ENCODE results near the gene GAS7.

Gene GAS7

DNA sequence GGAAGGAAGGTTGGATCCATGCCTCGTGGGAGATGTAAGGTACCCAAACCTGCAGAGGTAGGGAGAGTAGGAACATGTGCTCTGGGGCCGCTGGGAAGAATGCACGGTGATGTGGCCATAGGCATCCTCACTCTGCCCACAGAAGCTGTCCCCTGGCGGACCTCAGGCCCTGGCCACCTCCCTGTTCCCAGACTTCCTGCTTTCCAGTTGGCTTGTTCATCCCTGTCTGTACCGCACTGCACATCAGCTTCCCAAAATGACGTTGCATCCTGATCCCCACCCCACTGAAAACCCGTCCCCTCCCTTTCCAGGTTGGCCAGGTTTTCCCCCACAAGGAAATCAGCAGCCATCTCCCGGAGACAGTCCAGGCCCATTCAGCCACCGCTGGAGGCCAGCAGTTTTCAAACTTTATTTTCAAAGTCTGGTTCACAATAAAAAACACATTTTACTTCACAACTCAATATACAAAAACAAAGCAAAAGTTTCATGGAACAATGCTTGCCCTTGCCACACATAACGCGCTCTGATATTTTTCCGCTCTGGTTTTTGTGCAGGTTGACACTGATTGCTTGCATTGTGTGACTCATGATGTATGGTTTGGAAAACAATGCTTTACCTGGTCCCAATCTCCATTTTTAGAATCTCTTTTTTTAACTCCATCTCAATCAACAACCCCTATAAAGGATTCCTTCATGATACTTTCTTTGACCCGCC, 143.0 kb downstream of the GAS7 start:
- DNase-seq (ENCODE audit: low read depth): no peak
- no peak overlapping the region for H3K4me3 ChIP-seq (ENCODE audit: control insufficient read depth, low read depth, low read length)
- TF ChIP-seq, protein P1, sequence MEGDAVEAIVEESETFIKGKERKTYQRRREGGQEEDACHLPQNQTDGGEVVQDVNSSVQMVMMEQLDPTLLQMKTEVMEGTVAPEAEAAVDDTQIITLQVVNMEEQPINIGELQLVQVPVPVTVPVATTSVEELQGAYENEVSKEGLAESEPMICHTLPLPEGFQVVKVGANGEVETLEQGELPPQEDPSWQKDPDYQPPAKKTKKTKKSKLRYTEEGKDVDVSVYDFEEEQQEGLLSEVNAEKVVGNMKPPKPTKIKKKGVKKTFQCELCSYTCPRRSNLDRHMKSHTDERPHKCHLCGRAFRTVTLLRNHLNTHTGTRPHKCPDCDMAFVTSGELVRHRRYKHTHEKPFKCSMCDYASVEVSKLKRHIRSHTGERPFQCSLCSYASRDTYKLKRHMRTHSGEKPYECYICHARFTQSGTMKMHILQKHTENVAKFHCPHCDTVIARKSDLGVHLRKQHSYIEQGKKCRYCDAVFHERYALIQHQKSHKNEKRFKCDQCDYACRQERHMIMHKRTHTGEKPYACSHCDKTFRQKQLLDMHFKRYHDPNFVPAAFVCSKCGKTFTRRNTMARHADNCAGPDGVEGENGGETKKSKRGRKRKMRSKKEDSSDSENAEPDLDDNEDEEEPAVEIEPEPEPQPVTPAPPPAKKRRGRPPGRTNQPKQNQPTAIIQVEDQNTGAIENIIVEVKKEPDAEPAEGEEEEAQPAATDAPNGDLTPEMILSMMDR (IDR thresholded peaks at IDR 0.05; ENCODE audit: control insufficient read depth, insufficient read depth, low read depth, low read length, missing control alignments): no peak

DNA sequence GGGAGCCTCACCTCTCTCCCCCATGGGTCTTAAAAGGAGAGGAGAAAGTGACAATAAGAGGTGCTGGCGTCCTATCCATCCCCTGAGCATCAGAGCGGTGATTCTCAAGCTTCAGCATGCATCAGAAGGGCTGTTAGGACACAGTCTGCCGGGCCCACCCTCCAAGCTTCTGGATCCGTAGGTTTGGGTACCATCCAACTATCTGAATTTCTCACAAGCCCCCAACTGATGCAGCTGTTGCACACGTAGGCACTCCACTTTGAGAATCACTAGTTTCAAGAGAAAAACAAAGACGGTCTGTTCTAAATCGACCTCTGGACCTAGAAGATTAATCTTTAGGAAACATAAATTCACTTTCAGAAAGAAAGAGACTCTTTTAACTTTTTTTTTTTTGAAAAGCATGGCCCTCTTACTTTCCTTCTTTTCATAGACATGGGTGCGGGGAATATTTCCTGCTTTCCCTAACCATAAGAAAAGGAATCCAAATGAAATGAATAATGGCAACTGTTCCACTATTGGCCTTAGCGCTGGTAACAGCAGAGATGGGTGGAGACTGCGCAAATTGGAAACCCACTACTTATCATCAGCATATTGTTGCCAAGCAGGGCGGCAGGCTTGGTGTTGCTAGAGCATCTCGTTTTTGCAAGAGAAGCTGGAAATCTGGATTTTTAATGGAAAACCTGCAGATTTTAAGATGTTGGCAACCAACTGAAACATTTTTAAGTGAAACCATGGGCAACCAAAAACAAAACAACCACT, 144.4 kb downstream of the GAS7 start:
- H3K4me3 ChIP-seq (ENCODE audit: control insufficient read depth, low read depth, low read length): no peak overlapping the region
- DNase-seq (ENCODE audit: low read depth): no peak
- TF ChIP-seq, protein P1 (IDR thresholded peaks at IDR 0.05; ENCODE audit: control insufficient read depth, insufficient read depth, low read depth, low read length, missing control alignments): no peak

DNA sequence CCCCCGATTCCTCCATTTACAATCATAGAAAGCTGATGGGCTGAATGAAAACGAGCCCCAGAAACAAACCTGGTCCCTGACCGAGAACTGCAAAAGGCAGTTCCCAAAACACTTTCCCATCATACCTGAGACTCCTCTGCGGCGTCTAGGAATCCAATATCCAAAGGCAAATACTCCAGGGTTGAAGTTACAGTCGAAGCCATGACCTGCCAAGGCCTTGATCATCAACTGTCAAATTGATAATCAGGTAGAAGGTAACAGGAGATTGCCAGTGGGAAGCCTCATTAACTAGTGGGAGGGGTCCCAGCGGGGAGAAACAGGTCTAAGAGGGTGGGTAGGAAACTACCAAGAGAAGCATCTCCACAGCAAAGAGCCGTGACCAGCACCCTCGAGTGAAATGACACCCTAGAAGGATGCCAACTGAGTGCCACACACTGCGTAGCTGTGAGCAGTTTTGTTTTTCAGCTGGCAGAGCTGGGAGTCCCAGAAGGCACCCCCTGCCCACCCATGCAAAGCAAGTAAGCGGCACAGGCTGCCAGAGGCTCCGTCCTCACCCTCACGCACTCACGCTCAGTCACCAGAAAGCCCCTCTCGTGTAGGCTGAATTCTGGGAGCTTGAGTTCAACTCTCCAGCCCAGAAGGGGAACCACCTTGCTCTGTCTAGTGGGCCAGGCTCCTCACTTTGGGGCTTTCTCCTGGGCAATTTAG, 146.1 kb downstream of the GAS7 start:
- TF ChIP-seq, protein P1 (IDR thresholded peaks at IDR 0.05; ENCODE audit: control insufficient read depth, insufficient read depth, low read depth, low read length, missing control alignments): no peak
- no peak overlapping the region for H3K4me3 ChIP-seq (ENCODE audit: control insufficient read depth, low read depth, low read length)
- DNase-seq (ENCODE audit: low read depth): no peak

DNA sequence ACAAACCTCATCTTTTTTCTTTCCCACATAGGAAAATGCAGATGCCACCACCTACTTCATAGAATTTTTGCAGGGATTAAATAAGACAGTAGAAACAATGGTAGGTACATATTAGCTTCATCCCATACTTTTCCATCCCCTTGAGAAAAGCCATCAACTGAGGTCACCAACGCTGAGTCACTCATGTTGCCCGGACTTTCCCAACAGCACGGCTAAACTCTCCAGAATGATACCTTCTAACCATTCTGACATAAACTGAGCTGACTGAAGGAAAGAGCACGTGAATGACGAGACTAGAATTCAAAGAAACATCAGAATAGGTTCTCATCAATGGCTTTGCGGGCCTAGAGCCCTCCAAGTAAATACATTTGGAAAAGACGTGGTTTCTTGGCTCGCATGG, 147.3 kb downstream of the GAS7 start:
- H3K4me3 ChIP-seq (ENCODE audit: control insufficient read depth, low read depth, low read length): no peak overlapping the region
- DNase-seq (ENCODE audit: low read depth): no peak
- TF ChIP-seq, protein P1 (IDR thresholded peaks at IDR 0.05; ENCODE audit: control insufficient read depth, insufficient read depth, low read depth, low read length, missing control alignments): no peak

DNA sequence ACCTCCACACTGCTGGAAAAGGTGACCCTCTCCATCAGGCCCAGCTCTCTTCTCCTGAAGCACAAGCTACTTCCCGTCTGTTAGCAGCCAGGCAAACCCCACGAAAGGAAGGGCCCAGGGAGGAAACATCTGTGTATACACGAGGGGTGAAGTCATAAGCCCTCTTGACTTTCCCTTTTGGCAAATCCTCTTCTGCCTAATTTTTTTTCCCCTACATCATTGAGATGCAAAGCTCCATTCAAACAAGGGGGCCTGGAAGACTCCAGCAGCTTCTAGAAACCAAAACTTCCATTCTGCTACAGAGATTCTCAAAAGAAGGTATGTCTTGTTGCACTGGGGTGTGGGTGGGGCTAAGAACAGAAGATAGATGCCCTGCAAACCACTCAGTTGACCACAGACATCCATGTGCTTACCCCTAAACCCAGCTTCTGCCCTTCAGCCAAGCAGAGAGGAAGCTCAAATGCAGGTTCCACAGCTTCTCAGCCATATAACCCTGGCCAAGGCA, 147.8 kb downstream of the GAS7 start:
- DNase-seq (ENCODE audit: low read depth): no peak
- no peak overlapping the region for H3K4me3 ChIP-seq (ENCODE audit: control insufficient read depth, low read depth, low read length)
- TF ChIP-seq, protein P1 (IDR thresholded peaks at IDR 0.05; ENCODE audit: control insufficient read depth, insufficient read depth, low read depth, low read length, missing control alignments): no peak

DNA sequence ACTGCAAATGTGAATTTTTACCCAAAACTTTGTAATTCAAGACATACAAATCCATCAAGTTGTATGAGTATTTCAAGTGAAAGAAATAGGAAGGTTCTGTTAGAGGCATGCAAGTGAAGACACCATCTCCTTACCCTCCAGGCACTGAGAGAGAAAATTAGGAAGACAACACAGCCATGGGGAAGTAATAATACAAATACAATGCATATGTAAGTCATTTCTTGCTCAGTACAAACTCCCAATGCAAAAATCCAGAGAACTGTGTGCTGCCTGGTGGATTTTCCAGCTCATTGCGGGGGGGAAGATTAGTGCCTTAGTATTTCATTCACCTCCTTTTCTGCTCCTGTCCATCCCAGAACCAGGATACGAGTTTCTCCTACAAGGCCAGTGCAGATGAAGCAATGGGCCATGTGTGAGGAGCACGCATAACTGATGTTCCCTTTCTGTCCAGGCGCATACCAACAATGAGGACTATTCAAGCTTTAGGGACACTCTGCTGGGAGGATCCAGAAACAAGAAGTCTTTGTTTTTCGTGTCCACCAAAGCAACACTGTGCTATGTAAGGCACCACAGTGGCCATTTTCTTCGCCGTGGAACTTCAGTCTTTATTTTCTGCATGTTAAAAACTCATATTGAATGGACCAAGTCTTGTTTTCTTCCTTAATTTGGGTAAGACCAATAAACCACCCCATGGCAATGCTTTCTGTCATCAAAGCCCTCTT, 149.6 kb downstream of the GAS7 start:
- H3K4me3 ChIP-seq (ENCODE audit: control insufficient read depth, low read depth, low read length): no peak overlapping the region
- TF ChIP-seq, protein P1 (IDR thresholded peaks at IDR 0.05; ENCODE audit: control insufficient read depth, insufficient read depth, low read depth, low read length, missing control alignments): no peak
- no peak for DNase-seq (ENCODE audit: low read depth)

Measured in AG09309 (cell line).